Right ventricle myocardium superior (tissue), 1 donor: Measurements from ENCODE around the gene PBRM1. TPM values are rescaled to one million over a fixed set of nuclear protein-coding genes. Genes with fewer than 3 reads are reported as not detected.
"Not testable (repeated sequence)": the region's sequence is repeated elsewhere in the genome, so short reads cannot be mapped to it uniquely, and the experiment has no call there.

Experiments
- ATAC-seq: fragments of 200-7000 bp; cut with Tn5 transposase; one replicate; pipeline ENCODE4 v1.9.1; 2020; ENCODE audit warnings: mild to moderate bottlenecking; ENCODE audit not compliant: poor library complexity
- DNase-seq: peaks from one replicate; pipeline ENCODE4 v3.0.0-alpha.2; 2020
- intact Hi-C: fragments of 100-400 bp; cut with DNase I; formaldehyde crosslinking; loops from one replicate; pipeline ENCODE4 v1.11.2; 2022
- long read RNA-seq: library from polyadenylated mRNA; unstranded; transcript quantifications from one replicate; pipeline ENCODE4 v2.0.0, GENCODE V29; 2021
- total RNA-seq: library from RNA; stranded (reverse); fragmentation: NEBNext Ultra II Directional; extraction: Animal tissue kit (Norgen Biotek cat#: 25700); gene quantifications from one replicate; pipeline ENCODE4 v1.2.1, GENCODE V29; 2021
- donor health status: DM: no; HTN: yes; CAD: no; lungs with severe emphysema.

The PBRM1 gene
- total RNA-seq, result 45.1 TPM
- long read RNA-seq, partial matches to known transcripts, result 8 of 20 reads
- long read RNA-seq, other reads (novel, unspliced or antisense), result 12 of 20 reads

DNA sequence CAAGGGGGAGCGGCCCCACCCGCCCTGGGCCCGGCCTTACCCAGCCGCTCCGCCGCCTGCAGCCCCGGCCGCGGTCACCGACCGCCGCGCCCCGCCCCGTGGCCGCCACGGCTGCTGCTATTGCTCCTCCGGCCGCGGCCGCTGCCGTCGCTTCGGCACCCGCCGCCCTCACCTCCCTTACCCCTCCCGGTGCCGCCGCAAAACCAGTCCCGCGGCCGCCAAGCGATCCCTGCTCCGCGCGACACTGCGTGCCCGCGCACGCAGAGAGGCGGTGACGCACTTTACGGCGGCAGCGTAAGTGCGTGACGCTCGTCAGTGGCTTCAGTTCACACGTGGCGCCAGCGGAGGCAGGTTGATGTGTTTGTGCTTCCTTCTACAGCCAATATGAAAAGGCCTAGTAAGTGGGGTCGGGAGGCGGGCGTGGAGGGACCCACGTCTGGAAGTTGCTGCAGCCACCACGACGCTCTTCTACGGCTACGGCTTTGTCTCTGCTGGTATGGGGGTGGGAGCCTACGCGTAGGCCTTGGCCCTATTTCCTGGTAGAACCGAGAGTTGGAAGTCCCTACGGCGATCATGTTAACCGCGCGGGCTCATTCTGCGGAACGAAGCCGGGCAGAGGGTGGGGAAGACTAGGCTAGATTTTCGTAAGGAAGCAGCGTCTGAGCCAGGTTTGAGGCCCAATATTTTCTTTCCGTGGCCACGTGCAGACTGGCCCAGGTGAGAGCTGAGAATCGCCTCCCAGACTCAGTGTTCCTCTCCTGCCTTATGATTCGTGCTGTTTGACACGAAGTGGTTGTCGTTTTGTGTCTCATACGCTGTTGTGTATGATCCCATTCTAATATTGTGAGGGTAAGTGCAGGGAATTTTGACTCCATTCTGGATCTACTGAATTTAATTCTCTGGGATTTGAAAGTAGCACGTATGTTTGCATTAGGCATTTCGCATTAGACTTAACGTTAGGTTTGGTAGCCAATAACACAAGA is at the start of gene PBRM1, which contains the start of gene GNL3:
Gene PBRM1 (minus strand): TSS at position 205 of the 983 bp plus-strand sequence.
Gene GNL3 (plus strand): TSS at position 324 of the 983 bp plus-strand sequence. CDS start 61 bp downstream, at position 385.
- DNase-seq (peak; percentile 96), ATAC-seq (peak; percentile 92)
- intact Hi-C loops, result loop anchor here (10.0 kb wide), 1 partner anchor 221 kb away; no protein-coding TSS in a partner anchor

DNA sequence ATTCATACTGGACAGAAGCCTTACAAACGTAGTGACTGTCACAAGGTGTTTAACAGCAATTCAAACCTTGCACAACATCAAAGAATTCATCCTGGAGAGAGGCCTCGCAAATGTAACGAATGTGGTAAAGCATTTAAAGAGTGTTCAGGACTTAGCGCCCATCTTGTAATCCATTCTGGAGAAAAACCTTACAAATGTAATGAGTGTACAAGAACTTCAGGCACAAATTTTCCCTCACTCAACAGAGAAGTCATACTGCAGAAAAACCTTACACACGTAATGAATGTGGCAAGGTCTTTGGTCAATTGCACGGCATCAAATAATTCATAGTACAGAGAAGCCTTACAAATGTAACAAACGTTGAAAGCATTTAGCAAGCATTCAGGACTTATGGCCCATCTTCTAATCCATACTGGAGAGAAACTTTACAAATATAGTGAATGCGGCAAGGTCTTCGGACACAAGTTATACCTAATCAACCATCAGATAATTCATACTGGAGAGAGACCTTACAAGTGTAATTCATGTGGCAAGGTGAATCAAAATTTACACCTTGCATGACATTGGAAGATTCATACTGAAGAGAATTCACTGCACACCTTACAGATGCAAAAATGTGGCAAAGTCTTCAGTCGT is 47.7 kb upstream of the PBRM1 start:
- DNase-seq, result no peak
- intact Hi-C loops, result no loop called here
- ATAC-seq, result no peak

DNA sequence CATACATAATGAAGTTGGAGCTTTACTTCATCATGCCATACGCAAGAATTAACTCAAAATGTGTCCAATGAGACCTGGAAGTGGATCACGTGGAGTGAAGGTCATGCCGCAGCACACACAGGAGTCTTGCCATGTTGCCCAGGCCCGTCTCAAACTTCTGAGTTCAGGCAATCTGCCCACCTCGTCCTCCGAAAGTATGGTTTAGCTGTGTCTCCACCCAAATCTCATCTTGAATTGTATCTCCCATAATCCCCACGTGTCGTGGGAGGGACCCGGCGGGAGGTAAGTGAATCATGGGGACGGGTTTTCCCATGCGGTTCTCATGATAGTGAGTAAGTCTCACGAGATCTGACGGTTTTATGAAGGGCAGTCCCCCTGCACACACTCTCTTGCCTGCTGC is 45.9 kb upstream of the PBRM1 start:
- DNase-seq (no peak), ATAC-seq (no peak)
- intact Hi-C loops, result no loop called here

DNA sequence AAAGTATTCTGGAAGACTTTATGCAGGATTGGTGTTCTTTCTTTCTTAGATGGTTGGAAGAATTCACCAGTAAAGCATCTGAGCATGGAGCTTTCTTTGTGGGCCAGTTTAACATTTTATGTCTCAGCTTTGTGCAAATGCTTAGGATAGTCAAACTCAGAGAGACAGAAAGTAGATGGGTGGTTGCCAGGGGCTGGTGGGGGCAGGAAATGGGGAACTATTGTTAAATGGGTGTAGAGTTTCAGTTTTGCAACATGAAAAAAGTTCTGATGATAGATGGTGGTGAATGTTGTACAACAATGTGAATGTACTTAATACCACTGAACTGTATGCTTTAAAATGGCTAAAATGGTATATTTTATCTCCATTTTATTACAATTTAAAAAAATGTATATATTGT is 45.0 kb upstream of the PBRM1 start:
- ATAC-seq (no peak), DNase-seq (no peak)
- intact Hi-C loops, result no loop called here

DNA sequence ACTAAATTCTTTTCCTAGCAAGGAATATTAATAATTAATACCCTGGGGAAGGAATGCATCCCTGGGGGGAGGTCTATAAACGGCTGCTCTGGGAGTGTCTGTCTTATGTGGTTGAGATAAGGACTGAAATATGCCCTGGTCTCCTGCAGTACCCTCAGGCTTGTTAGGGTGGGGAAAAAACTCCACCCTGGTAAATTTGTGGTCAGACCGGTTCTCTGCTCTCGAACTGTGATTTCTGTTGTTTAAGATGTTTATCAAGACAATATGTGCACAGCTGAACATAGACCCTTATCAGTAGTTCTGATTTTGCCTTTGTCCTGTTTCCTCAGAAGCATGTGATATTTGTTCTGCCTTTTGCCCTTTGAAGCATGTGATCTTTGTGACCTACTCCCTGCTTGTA is 43.0 kb upstream of the PBRM1 start:
- ATAC-seq, intact Hi-C loops, DNase-seq: not testable (repeated sequence)

DNA sequence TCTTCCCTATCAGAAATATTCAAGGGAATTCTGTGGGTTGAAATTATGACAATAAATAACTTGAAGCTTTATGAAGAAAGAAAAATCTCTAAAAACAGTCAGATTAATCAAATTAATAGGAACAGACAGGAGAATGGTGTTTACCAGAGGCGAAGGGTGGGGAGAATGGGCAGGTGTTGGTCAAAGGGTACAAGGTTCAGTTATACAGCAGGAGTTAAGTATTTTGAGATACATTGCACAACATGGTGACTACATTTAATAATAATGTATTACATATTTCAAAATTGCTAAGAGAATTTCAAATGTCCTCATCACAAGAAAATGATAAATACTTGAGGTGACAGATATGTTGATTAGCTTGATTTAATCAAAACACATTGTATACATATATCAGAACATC is 38.8 kb upstream of the PBRM1 start:
- no peak for DNase-seq
- intact Hi-C loops, result no loop called here

DNA sequence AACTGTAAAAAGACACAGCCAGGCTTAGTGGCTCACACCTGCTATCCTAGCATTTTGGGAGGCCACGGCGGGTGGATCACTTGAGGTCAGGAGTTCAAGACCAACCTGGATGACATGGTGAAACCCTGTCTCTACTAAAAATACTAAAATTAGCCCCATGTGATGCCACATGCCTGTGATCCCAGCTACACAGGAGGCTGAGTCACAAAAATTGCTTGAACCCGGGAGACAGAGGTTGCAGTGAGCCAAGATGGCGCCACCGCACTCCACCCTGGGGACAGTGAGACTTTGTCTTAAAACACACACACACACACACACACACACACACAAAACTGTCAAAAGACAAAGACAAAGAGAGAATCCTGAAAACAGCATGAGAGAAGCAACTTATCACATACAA is 38.2 kb upstream of the PBRM1 start:
- intact Hi-C loops, result no loop called here
- no peak for DNase-seq
- ATAC-seq, result no peak

More for the DNA sequence above, 38.8 kb upstream of the PBRM1 start:
- no peak for ATAC-seq

DNA sequence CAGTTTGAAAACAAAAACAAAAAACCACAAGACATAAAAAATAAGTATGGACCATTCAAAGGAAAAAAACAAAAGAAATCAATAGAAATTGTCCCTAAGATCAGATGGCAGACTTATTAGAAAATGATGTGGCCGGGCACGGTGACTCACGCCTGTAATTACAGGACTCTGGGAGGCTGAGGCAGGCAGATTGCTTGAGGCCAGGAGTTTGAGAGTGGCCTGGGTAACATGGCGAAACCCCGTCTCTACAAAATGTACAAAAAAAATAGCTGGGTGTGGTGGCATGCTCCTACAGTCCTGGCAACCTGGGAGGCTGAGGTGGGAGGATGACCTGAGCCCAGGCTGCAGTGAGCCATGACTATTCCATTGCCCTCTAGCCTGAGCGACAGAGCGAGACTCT is 36.8 kb upstream of the PBRM1 start:
- ATAC-seq (no peak), DNase-seq (no peak)
- intact Hi-C loops, result no loop called here

DNA sequence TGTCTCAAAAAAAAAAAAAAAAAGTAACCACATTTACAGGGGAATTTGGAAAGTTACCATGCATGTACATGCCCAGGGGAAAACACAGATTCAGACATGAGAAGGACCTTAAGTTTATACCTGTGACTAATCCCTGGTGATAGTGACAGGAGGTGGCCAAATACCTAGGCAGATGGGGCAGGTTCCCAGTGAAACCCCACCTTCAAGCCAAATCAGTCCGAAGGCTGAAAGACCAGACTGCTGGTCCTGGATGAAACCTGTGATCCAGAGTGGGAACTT is 36.0 kb upstream of the PBRM1 start:
- ATAC-seq, result no peak
- intact Hi-C loops, result no loop called here
- no peak for DNase-seq

DNA sequence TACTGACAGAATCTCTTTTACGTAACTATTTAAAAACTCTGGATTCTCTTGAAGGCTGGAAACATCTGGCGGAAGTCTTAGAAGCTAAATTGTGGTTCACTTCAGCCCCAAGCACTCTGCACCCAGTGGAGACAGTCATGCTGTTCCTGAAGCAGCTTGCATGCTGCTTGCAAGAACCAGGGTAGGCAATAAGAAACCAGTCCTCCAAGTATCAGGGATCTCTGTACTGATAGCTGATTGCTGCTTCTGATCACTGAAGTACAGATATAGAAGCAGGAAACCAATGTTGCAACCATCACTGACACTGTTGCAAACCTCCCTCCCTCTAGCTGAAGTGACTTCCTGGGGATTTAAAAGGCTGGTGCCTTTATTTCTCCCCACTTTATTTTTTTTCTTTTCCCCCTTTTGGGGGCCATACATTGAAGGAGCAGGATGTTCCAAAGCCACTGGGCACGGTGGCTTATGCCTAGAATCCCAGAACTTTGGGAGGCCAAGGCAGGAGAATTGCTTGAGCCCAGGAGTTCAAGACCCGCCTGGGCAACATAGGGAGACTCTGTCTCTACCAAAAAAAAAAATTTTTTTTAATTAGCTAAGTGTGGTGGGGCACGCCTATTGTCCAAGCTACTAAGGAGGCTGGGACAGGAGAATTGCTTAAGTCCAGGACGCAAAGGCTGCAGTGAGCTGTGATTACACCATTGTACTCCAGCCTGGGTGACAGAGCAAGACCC is 35.5 kb upstream of the PBRM1 start:
- DNase-seq (no peak), ATAC-seq (no peak)
- intact Hi-C loops, result no loop called here

DNA sequence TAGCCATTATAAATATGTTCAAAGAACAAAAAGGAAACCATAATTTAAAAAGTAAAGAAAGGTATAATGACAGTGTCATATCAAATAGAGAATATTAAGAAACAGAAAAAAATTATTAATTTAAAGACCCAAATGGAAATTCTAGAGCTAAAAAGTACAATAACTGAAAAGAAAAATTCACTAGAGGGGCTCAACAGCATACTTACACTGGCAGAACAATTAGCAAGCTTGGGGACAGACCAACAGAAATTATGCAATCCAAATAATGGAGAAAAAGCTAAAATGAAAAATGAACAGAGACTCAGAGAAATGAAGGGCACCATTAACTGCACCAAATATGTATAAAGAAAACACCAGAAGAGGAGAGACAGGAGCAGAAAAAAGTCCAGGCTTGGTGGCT is 33.9 kb upstream of the PBRM1 start:
- DNase-seq (no peak), ATAC-seq (no peak)
- intact Hi-C loops, result no loop called here

DNA sequence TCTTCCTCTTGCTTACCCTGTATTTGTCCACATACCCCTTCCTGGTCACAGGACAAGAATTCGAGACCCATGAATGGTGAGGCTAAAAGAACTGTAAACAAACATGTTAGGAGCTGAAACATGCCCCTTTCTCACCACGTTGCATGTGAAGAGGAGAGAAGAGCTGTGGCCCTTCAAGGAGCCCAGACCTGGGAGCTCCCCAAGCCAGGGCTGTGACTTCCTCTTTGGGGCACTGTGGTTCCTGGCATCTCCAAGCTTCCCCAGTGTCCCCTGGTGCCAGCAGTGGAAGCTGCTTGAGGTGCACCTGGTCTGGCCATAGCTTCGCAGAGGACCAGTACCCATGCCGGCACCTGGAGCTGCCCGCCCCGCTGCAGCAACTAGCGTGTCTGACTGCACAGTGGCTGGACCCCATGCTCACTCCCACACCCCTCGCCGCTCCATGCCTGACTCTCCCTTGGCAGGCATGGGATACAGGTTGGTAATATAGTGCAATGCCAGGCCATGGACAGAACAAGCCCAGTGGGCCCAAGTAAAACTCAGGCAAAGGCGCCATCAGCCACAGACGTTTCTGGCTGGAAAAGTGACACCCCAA is 30.1 kb upstream of the PBRM1 start:
- DNase-seq, result no peak
- no peak for ATAC-seq
- intact Hi-C loops, result no loop called here

DNA sequence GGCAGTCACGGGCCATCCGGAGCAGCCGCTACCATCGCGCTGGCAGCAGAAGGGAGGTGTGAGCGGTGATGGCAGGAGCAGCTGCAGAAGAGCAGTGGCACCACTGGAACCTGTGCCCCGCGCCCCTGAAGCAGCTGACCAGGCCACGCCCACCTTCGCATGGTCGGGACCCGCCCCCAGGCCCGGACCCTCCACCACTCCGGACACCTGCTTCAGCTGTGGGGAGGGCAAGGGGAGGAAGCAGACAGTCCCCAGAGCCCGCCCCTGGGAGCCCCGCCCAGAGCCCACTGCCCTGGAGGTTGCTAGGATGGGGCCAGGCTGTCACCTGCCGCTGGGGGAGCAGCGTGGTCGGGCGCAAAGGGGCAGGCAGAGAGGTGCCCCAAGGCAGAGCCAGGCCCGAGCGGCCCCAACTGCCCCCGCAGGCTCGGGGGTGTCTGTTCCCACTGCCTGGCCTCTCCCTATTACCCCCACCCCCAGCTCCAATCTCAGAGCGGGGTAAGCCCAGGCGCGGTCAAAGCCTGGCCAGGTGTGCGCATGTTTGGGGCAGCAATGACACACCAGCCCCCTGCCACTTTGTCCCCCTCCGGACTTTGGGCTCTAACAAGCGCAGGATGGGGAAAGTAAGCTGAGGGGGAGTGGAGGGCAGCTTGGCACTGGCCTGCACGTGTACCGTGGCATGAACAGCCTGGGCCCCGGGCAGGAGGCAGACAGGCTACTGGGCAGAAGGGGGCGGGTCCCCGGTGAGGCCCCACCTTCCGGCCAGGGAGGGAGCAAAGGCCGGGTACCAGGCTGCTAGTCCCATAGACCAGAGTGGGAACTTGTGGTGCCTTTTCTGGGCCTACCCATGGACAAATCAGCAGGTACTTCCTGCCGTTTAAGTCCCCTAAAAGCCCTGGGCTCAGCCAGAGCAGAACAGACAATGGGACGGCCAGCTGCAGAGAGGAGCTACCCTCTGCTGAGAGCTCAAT is 28.9 kb upstream of the PBRM1 start:
- DNase-seq (no peak), ATAC-seq (peak; percentile 51)
- intact Hi-C loops, result no loop called here

DNA sequence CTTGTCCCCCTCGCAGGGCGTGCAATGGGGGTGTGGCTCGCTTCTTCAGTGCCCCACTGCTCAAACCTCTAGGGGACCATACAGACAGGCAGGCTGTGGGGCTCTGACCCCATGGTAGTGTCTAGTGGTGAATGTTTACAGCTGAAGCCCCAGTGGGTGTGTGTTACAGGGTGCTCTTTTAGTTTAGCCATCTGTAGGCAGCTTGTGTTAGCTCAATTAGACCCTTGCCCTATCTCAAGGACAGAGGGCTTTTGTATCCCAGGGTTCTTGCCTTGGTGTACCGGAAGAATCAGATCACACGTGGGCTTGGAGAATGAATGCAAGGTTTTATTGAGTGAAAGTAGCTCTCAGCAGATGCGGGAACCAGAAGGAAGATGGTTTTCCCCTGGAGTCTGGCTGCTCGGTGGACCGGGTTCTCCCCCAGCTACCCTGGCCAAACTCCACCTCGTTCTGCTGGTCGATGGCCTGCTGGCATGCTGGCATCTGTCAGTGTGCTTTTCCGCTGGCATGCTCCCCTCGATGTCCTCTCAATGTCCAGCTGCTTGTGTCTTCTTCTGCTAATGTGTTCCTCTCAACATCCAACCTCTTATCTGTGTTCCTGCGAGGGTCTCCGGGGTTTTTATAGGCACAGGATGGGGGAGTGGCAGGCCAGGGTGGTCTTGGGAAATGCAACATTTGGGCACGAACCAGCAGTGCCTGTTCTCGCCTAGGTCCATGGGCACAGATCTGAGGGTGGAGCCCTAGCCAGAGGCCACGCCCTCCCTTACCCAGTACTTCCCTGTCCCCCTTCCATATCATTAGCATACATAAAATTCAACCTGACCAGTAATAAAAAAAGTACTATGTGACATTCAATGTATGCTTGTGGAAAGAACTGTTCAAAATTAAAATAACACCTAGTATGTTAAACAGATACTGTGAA is 26.8 kb upstream of the PBRM1 start:
- no peak for ATAC-seq
- intact Hi-C loops, result no loop called here
- no peak for DNase-seq

DNA sequence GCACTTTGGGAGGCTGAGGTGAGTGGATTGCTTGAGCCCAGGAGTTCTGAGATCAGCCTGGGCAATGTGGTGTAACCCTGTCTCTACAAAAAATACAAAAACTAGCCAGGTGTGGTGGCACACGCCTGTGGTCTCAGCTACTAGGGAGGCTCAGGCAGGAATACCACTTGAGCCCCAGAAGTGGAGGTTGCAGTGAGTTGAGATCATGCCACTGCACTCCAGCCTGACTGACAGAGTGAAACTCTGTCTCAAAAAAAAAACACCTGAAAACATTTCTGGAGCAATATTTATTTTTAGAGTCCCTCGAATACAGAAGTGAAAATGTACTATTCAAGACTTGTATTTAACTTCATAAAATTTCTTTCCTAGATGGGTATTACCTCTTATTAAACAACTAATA is 24.8 kb upstream of the PBRM1 start:
- DNase-seq (no peak), ATAC-seq (no peak)
- intact Hi-C loops, result no loop called here

DNA sequence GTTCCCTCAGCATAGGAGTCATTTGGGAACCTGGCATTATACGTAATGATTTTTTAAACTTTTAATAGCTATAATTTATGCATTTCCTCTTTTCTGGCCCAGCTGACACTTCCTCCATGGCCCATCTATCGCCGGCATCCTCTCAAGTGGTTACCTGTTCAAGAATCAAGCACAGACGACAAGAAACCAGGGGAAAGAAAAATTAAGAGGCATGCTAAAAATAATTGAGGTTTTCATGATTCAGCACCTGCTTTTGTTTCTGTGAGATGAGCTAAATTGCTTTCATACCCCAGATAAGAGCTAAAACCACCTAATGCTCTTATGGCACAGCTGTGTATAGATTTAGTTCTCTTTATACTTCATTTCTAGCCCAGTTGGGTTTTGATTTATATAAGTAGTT is 21.9 kb upstream of the PBRM1 start:
- ATAC-seq, result no peak
- intact Hi-C loops, result no loop called here
- no peak for DNase-seq
